Retinal pigment epithelial cell (primary cell): ENCODE measurements around the gene UBE2H.

Experiments used
- DNase-seq: peaks from one replicate; pipeline ENCODE4 v3.0.0-alpha.2; 2010; ENCODE audit warnings: low read depth
- H3K4me3 ChIP-seq: 2 replicates; pipeline ENCODE4 v1.5.1; 2011; ENCODE audit warnings: mild to moderate bottlenecking, low read length, control low read depth, moderate library complexity
- TF ChIP-seq, protein P1 (sequence below): conservative IDR thresholded peaks from 2 replicates; pipeline ENCODE4 v1.5.1; 2011; ENCODE audit warnings: low read depth, low read length, control low read depth, inconsistent platforms

Gene UBE2H

DNA sequence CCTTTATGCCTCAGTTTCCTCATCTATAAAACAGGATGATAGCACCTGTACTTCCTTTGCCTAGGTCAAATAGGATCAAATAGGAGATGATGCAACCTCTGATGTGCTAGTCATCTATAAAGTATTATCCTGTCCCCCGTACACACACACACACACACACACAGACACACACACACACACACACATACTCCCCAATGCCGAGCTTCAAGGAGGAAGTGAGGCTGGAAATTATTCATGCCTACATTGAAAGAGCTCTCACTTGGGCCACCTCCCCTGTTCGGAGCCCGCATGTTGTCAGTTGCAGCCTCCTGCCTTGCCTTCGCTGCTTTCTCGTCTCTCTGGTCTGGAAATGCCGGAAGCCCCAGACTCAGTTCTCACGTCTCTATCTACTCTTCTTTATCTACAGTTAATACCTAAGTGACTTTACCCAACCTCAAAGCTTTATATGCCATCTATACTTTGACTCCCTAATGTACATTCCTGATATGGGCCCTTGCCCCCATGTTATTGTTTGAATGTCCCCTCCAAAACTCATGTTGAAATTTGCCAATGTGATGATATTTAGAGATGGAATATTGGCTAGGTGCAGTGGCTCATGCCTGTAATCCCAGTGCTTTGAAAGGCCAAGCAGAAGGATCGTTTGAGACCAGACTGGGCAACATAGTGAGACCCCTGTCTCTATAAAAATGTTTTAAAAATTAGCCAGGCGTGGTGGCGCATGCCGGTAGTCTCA, 6.9 kb upstream of the UBE2H start:
- no peak overlapping the region for H3K4me3 ChIP-seq
- TF ChIP-seq, protein P1, sequence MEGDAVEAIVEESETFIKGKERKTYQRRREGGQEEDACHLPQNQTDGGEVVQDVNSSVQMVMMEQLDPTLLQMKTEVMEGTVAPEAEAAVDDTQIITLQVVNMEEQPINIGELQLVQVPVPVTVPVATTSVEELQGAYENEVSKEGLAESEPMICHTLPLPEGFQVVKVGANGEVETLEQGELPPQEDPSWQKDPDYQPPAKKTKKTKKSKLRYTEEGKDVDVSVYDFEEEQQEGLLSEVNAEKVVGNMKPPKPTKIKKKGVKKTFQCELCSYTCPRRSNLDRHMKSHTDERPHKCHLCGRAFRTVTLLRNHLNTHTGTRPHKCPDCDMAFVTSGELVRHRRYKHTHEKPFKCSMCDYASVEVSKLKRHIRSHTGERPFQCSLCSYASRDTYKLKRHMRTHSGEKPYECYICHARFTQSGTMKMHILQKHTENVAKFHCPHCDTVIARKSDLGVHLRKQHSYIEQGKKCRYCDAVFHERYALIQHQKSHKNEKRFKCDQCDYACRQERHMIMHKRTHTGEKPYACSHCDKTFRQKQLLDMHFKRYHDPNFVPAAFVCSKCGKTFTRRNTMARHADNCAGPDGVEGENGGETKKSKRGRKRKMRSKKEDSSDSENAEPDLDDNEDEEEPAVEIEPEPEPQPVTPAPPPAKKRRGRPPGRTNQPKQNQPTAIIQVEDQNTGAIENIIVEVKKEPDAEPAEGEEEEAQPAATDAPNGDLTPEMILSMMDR, result no peak
- no peak for DNase-seq

DNA sequence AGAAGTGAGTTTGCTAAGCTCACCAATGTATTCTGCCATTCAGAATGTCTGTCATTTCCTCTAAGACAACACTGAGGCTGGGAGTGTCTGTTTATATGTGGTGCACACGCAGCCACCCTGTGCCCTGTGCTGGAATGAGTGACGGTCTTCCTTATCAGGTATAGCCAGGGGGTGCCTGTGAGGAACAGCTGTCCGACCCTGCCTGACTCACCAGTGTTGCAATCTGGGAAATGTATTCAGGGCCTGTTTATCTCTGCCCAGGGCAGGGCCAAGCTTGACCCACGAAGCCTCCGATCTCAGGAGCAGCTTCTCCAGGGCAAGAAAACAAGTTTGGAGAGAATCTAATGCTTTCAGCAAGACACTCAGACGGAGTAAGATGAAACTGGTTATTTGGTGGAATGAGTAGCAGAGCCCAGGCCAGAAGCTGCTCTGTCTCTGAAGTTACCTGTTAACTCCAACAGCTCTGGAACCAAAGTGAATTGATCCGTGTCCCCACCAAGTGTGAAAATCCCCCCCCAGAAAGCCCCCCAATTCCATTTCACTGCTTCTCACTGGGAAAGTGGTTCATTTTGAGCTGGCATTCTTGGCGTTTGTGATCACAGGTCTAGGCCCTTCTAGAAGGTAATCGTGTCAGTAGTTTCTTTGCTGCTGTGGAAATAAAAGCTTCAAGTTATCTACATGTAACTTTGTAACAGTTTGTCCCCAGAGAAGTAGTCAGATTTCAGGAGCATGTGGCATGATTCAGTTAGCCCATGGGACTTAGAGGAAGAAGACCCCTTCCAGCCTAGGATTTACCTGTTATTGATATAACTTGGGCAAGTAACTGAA, 6.1 kb upstream of the UBE2H start:
- H3K4me3 ChIP-seq, result no peak overlapping the region
- TF ChIP-seq, protein P1, result no peak
- no peak for DNase-seq

DNA sequence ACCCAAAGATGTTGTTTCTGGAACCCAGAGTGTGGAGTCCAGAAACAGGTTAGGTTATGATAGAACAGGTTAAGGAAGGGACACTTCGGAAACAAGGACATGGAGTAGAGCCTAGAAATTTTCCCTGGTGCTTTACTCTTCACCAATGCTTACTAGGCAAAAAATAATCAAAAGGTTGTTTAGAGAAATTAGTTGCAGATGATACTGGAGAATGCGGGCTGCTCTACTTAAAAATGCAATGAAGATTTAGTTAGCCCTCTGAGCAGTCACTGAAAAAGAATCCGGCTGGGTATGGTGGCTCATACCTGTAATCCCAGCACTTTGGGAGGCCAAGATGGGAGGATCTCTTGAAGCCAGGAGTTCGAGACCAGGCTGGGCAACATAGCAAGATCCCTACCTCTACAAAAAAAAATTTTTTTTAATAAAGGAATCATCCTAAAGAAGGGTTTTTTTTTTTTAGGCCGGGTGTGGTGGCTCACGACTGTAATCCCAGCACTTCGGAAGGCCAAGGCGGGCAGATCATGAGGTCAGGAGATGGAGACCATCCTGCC, 3.3 kb upstream of the UBE2H start:
- no peak overlapping the region for H3K4me3 ChIP-seq
- TF ChIP-seq, protein P1, result no peak
- no peak for DNase-seq

DNA sequence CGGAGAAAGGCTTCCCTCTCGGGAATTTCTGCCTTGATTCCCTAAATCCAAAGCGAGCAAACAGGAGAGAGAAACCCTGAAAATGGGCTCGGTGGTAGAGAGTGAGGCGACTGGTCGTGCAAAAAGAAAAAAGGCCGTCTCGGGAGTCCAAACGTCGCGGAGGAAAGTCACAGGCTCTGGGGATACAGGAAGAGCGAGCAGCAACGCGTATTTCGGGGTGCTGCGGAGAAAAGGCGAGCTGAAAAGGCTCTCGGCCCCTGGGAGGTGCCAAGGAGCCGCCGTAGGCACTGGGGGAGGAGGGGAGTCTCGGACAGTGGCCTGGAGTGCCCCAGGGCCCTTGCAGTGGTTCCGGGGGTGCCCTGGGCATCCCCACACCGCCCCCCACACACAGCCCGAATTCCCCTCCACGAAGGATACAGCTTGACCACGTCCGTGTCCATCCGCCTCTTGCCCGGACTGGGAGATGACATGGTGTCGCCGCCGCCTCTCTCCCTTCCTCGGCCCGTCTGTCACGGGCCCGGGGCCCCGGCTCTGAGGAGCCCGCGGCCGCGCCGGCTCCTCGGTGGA, 591 bp downstream of the UBE2H start:
- DNase-seq, result no peak
- TF ChIP-seq, protein P1, result peak; percentile 2
- H3K4me3 ChIP-seq, result peak overlapping the region; percentile 96

DNA sequence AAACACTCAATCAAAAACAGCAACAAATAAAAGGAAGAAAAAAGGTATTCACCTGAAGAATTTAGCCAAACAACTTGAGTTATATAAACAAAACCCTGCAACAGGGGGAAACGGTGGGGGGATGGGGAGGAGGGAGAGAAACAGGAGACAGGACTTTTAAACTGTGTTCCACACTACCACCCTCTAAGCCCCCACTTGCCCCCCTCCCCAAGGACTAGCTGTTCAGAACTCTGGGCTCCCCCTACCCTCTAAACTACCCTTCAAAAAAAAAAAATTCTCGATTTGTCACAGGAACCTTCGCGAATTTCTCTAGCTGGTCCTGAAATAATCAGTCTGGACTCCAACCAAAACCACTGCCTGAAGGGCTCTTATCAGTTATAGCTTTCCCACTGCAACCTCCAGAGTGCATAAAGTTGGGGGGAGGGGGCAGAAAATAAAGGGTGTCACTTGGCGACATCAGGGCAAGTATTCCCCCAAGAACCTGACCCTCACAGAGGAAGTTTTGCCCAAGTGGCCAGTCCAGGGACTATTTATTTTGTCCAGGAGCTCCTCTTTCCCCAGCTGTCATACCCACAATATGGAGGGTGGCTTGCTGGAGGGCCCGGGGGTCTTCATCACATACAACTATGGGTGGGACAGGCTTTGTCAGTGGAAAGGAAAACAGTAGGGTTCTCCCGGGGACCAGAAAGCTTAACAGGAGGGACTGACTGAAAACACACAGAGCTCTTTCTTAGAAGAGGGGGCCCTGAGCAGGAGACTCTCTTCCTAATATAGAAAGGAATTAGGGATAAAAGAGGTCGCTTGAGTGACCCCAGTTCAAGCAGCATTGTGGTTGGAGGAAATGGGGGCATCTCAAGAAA, 1.3 kb downstream of the UBE2H start:
- TF ChIP-seq, protein P1, result no peak
- no peak for DNase-seq
- H3K4me3 ChIP-seq, result peak overlapping the region; percentile 96

DNA sequence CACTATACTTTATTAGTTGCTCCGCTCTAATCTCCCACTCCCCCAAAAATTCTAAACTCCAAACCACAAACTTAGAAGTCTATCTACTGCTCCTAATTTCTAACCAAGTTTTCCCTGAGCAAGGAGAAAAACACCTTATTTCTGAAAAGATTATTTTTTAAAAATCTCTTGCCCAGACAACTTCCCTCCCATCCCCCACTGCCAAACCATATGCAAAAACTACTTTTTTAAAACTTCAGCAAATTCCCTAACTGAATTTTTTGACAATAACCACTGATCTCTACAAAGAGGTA, 1.9 kb downstream of the UBE2H start:
- peak overlapping the region; percentile 96 for H3K4me3 ChIP-seq
- no peak for DNase-seq
- TF ChIP-seq, protein P1, result no peak
